NCI-H128 (cell line): ENCODE measurements around the gene ZNF804B.
"Not testable (repeated sequence)": the region's sequence is repeated elsewhere in the genome, so short reads cannot be mapped to it uniquely, and the experiment has no call there.

Experiments used
- DNase-seq: peaks from one replicate; lab custom pipeline; 2025; ENCODE audit not compliant: unreplicated experiment; lab: John Stamatoyannopoulos, UW

The ZNF804B gene

DNA sequence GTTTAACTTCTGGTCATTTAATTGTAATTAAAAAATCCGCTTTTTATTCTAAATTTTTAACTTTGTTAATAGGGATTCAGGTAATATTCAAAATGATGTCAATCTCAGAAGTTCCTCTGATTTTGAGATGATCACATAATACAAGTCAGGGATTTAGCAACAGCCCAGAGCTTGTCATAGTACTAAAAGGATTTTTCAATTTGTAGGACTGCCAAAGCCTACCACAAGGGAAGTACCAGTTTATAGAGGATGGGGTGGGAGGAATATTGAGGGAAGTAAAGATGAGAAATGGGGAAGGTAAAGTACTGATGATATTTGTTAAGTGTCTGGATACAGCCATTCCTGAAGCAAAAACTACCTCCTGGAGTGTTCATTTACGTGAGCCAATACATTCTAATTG lies 314.3 kb downstream of the ZNF804B start:
- no peak for DNase-seq

DNA sequence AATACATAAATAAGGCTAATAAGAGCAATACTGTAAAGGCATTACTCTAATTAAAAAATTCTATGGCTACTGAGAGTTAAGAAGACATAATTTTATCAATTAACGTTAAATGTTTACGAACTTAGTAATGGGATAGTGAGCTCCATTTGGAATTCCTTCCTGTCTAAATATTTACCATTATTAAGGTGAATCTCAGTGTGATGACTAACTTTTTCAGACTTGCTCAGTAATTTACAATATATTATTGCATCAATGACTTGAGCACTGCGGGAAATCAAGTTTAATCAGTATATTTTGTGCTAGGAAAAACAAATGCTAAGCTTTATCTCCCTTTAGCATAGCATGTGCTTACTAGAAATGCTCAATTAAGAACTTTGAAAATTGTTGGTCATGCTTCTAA lies 318.5 kb downstream of the ZNF804B start:
- no peak for DNase-seq

DNA sequence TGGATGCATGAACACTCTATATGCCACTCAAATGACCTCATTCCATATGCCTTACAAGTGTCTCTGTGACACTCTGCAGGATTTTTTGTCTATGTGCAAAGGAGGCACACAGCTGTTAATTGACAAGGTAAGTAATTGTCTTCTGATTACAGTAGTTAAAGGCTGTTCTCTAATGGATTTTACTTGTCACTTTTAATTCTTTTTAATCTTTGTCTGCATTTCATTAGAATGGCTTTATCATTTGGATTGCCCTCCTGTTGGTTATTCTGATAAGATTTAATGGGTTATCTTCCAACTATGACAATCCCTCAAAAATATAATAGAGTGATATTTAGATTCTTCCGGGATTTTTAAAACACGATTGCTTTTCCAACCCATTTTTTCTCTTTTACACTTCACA lies 326.1 kb downstream of the ZNF804B start:
- DNase-seq = no peak

DNA sequence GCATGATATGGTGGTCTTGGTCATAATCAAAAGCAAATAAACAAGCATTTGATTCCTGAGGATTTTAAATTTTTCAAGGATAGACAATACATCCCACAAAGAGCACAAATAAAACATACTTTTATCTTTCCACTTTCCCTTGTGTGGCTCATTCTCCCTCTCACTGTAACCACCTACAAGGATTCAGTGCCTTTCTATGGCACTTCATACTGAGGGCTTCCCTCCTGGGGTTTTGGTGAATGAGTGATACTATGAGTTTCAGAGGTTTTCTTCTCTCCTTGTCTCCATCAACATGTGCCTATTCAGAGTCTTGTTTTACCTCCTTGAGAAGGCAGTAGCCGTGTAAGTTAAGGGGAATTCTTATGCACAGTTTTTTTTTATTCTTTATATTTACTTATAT lies 332.1 kb downstream of the ZNF804B start:
- no peak for DNase-seq

DNA sequence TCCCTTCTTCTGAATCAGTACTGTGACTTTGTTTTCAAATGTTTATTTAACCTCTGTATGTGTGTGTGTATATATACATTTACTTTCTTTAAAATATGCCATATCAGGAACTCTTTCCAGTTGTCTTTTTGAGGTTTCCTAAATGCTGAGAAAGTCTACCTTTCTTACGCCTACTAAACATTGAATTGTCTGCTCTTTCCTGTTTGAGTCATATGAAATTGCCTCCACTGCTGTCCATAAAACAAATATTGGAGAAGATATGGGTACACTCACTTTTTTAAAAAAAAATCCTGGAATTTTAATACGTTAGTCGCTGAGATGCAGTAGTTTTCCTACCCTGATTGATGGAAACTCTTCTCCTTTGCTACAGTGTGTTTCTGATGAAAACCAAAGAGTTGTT lies 334.8 kb downstream of the ZNF804B start:
- no peak for DNase-seq

DNA sequence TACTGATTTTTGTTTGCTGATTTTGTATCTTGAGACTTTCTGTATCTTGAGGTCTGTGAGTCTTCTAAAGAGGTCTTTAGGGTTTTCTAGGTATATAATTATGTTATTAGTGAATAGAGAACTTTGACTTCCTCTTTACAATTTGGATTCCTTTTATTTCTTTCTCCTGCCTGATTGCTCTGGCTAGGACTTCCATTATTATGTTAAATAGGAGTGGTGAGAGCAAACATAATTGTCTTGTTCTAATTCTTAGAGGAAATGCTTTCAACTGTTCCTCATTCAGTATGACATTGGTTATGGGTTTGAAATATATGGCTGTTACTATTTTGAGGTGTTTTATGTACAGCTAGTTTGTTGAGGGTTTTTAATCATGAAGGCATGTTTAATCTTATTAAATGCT lies 344.1 kb downstream of the ZNF804B start:
- no peak for DNase-seq

DNA sequence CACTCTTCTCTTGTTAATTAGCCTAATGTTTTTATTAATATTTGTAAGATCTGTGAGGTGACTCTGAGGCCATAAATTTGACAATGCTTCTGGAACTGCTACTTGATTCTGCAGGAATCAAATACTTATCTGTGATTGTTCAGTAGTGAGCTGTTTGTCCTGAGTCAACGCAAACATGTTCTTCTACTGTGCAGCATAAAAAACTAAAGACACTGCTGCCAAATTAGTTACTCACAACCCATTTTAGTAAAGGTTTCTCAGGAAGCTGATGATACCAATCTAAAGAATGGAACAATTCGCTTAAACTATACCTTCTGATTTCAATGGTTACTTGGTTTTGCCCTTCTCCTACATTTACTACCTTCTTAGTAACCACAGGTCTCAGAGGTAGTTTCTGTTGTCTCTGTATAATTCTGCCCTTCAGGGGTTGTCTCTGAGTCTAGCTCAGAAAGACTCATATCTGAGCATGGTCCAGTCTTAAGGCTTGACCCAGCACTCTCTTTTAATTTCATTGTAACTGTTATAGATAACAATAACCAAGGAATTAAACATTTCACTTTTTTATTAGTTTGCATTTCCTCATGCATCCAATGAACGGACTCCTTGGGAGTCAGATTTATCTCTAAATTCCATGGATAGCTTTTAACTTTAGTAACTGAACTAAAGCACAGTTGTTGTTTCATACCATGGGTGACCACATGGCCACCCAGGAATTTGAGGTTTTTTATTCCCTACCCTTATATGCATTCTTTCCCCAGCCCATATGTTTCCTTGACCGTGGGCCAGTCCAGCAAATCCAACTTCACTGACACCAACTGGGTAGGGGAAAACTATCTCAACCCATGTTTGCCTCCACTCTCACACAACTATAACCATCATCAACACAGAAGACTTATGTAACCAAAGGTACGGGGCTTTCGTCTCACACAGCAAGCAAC lies 345.5 kb downstream of the ZNF804B start:
- DNase-seq = no peak

DNA sequence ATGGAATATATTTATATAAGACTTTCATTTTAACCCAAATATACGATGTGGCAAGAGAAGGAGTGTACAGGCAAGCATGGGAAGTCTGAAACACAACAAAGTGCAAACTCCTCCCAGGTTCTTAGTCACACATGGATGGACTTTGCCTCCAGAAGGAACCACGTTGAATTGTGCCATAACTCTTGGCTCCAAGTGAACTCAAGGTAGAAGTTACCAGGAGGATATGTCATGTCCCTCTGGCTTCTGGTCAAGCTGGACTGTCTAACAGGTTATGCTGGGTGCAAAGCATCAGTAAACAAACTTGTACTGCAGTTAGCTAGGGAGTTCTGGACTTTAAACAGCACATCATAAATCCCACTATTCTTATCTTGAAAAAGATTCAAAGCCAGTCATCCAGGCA lies 364.4 kb downstream of the ZNF804B start:
- no peak for DNase-seq

DNA sequence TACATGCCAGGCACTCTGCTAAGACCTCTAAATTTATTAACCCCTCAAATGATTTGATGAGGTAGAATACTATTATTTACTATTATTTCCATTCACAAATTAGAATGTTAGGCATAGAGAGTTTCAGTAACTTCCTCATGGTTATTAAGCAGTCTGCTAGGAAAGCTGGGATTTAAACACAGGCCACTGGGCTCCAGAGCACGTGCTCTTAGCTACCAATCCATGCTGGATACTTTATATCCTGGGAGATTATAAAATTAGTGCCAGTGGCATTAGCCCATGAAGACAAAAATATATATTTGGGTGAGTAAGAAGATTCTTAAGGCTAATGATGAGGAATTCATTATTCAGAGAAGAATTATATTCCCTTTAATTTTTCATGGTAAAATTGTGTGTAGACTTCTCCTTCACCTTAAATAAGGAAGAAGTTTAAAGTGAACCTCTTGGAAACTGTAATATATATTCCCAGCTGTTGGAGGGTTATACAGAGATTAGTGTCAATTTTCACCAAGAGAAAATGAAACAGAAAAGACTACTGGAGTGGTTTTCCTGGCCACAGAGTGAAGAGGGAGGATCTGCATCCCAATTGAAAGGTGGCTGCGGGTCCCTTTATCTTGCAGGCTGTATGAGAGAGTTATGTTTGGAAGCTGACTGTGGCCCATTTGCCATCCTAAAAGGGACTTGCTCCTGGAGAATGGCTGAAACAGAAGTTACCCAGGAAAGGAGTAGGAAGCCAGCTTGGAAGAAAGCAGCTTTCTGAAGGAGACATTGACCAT lies 370.3 kb downstream of the ZNF804B start:
- DNase-seq = no peak

DNA sequence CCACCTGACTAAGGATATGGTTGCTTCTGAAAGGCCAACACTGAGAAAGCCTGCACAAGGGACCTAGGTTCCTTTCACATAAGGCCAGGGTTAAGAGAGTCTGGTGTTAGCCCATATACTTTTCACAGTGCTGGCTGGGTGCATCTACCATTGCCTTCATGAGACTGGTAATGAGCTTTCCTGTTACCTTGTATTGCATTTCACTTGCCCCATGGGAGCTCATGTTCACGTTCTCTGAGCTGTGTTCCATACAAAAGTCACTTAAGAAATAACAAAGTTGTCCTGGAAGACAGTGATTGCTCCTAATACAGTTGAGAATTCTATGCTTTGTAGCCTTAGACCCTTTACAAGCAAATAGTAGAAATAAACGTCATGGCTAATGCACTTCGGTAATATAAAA lies 373.9 kb downstream of the ZNF804B start:
- DNase-seq = no peak

DNA sequence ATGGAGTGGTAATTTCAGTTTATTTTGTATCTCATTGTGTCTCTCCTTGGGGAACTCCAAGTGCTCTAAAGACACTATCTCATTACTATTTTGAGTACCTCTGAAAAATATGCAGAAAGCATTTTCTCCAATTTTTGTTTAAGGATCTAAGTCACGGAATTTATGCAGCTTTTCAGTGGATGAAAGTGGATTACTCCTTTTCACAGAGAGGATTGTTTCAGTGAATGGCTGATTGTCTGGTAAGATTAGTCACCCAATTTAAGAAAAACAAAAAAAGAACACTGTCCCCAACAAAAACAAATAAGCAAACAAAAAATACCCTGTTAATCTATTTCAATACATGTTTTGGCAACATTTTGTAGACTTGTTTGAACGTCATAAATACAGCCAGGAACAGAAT lies 374.3 kb downstream of the ZNF804B start:
- no peak for DNase-seq

DNA sequence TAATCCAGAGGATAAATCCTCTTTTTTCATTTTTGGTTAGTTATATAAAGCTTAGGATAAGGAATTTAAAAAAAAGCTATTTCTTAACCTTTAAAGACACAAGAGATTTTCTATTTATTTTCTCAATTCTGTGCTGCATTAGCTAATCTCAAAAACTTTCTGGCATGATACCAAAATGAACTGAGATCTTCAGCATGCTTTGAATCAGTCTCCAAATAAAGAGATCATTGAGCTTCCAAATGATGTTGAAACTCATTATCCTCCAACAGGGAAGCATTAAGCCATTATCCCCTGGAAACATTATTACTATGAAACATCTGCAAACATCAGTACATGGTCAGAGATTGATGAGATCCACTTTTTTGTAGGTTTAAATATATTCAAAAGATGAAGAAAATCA lies 386.3 kb downstream of the ZNF804B start:
- DNase-seq = no peak

DNA sequence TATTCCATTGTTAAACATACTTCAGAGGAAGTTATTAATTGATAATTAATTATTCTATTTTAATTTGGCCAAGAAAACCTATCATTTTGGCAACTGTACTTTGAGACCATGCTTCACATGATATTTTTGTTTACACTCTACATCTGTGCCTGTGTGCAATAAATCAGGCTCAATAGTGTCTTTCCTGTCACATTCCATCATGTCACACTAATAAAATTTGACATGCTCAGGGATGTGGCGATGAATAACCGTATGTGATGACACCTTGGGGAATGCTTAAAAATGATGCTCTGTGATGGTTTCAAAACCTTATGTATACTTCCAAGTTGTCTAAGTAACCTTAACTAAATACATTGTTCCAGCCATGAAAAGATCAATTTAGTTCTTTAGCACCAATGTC lies 400.6 kb downstream of the ZNF804B start:
- DNase-seq = no peak

DNA sequence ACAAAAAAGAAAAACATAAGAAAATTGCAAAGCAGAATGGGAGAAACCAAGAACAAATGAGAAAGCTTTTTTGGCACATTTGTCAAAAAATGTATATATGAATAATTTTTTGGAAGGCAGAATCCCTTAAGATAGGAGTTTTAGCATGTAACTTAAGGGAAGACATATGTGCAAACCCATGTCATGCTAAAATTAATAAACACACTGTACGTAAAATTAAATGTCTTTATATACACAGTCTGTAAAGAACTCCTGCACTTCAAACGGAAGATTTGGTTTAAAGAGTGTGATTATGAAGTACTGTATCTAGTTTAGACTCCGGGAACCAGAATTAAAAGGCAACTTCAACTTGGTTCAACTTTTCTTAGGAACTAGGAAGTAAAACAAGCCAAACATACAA lies 405.9 kb downstream of the ZNF804B start:
- no peak for DNase-seq

DNA sequence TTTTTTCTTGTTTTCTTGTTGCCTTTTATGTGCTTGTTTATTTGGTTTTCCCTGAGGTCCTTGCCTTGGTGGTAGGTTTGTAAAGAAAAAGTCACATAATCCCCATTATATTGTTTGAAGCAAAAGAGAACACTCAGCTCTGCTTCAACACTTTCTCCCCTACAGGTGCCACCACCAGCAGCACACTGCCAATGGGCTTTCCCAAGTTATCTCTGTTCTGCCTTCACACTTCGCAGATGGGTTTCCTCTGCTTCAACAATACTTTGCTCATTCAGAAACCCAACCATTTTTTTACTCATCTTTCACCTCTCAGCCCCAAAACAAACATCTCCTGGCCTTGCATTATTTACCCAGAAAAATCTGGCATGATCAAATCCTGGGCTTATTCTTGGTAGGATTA lies 411.1 kb downstream of the ZNF804B start:
- no peak for DNase-seq

DNA sequence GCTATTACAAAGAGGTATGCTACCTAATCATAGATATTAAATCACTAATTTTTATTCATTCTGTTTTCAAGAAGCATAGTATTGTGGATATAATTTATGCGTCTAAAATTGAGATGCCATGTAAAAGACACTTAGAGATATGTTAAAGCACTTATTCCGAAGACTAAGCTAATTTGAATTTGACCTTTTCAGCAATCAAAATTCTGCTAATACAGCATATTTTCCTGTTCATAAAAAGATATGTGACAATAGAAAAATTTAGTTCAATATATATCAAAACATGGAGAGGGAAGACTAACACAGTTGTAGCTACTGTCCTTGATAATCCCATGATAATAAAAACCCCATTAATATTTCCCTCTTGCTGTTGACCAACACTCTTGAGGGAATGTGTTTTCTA lies 422.6 kb downstream of the ZNF804B start:
- no peak for DNase-seq

DNA sequence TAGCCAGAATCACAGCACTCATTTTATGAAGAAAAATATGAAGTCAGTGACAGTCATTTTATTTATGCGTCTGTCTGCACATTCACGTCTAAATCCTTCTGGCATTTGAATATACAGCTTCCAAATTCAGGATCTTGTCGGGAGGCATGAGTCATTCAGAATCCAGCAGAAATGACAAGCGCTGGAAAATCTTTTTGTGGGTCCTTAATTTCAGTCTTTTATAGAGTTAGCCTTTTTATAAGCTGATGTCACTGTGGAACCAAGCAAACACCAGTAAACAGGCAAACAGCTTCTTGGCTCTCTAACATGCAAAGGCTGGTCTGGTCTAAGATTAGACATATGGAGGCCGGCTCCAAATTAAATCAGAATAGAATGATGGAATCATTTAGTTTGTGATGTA lies 424.2 kb downstream of the ZNF804B start:
- DNase-seq = no peak

DNA sequence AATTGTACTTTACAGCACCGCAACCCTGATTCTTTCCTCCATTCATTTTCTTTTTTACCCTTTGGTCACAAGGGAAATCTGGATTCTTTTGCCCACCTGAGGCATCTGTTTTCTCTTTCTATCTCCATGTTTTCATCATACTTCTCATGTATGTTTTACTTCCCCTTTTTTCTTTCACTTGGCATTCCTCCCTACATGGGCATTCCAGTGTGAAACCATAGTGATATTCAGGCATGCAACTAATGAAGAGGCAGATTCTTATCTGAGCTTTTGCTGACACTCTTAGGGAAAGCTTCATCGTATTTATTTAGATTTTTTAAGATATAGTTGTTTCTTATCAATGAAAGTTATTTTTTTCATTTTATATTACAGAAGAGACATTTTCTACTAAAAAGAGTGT lies 441.3 kb downstream of the ZNF804B start:
- no peak for DNase-seq

DNA sequence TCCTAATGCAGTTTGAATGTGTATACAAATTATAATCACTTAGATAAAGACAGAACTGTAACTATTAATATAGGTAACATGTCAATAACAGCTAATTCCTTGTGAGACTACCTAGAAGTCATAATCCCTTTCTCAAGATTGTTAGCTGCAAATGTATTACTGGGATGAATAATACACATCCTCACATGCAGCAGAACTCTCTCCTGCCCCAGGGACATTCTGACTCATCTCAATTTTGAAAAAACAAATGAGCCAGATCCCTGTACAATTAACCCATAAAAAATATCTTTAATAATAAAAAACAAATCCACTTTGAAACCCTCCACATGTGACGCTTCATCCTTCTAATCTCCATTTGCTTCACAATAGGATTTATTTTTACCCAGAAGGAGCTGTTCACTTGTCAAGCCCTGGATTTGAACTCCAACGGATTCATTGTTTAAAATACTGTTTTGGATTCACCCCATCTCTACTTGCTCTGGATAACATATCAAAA lies 464.4 kb downstream of the ZNF804B start:
- DNase-seq = no peak

DNA sequence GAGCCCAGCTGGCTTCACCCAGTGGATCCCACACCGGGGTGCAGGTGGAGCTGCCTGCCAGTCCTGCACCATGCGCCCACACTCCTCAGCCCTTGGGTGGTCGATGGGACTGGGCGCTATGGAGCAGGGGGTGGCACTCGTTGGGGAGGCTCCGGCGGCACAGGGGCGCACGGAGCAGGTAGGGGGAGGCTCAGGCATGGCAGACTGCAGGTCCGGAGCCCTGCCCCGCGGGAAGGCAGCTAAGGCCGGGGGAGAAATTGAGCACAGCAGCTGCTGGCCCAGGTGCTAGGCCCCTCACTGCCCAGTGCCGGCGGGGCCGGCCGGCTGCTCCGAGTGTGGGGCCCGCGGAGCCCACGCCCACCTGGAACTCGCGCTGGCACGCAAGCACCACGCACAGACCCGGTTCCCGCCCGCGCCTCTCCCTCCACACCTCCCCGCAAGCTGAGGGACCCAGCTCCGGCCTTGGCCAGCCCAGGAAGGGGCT lies 469.2 kb downstream of the ZNF804B start:
- DNase-seq = not testable (repeated sequence)

DNA sequence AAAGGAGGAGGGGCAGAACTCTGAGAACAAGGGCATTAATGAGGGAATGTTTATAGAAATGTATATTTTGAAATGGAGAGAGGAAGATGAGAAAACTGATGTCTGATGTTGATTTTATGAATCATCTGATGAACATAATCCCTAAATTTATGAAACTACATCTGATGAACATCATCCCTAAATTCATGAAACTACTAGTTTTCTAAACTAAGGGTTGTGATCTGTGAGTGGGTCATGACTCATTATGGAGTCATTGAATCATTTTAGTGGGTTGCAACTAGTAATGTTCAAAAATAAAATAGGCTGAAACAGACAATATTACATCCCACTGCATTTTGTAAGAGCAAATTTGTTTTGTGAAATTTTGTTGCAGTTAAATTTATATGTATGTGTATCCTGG lies 478.7 kb downstream of the ZNF804B start:
- DNase-seq = no peak

DNA sequence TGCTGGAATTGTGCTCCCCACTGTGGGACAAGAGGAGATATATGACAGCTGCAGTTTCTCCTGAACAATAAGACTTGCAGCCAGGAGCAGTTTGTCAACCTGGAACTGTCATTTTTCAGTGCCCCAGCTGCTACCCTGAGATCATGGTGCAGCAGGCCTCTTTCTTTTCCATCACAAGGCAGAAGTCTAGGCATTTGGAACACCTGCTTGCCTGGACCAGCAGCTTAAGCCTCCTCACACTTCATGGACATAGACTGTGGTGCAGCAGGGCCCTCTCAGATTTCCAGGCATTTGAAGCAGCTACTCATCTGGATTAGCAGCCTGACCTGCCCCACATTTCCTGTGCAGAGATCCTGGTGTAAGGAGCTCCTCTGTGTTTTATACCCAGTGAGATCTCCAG lies 486.7 kb downstream of the ZNF804B start:
- DNase-seq = no peak
